ENCODE data around the gene TSHZ2.
"Not testable (repeated sequence)": the region's sequence is repeated elsewhere in the genome, so short reads cannot be mapped to it uniquely, and the experiment has no call there.

Gene TSHZ2

DNA sequence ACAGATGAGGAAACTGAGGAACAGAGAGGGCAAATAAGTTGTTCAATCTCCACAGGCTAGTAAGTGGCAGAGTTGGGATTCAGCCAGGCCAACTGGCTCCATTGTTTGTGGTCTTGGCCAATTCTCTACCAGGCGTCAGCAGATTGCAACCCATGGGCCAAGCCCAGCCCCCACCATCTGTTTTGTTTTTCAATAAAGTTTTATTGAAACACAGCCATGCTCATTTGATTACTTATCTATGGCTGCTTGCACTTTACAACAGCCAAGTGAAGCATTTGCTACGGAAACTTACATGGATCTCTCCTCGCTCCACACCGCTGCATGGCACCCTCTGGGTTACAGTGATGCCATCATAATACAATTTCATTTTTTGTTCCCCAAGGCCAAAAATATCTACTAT lies 530.7 kb downstream of the TSHZ2 start:
- H3K4me1 Mint-ChIP-seq: no peaks in the 10 kb centered on the region
- H3K4me3 Mint-ChIP-seq: no peak overlapping the region
- H3K36me3 Mint-ChIP-seq: peaks cover 1% of the 10 kb centered on the region
- no peaks in the 10 kb centered on the region for H3K27me3 Mint-ChIP-seq
- no peaks in the 10 kb centered on the region for H3K9me3 Mint-ChIP-seq
- no peak overlapping the region for H3K27ac Mint-ChIP-seq

DNA sequence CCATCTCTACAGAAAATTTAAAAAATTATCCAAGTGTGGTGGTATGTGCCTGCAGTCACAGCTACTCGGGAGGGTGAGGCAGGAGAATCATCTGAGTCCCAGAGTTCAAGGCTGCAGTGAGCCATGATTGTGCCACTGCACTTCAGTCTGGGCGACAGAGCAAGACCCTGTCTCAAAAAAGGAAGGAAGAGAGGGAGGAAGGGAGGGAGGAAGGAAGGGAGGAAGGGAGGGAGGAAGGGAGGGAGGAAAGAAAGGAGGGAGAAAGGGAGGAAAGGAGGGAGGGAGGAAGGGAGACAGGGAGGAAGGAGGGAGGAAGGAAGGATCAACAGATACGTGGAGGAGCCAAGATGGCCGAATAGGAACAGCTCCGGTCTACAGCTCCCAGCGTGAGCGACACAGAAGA lies 531.4 kb downstream of the TSHZ2 start:
- no peaks in the 10 kb centered on the region for H3K9me3 Mint-ChIP-seq
- no peaks in the 10 kb centered on the region for H3K4me1 Mint-ChIP-seq
- no peaks in the 10 kb centered on the region for H3K36me3 Mint-ChIP-seq
- H3K27ac Mint-ChIP-seq: no peak overlapping the region
- no peak overlapping the region for H3K4me3 Mint-ChIP-seq
- H3K27me3 Mint-ChIP-seq: no peaks in the 10 kb centered on the region

DNA sequence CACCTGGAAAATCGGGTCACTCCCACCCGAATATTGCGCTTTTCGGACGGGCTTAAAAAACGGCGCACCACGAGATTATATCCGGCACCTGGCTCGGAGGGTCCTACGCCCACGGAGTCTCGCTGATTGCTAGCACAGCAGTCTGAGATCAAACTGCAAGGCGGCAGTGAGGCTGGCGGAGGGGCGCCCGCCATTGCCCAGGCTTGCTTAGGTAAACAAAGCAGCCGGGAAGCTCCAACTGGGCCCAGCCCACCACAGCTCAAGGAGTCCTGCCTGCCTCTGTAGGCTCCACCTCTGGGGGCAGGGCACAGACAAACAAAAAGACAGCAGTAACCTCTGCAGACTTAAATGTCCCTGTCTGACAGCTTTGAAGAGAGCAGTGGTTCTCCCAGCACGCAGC lies 531.9 kb downstream of the TSHZ2 start:
- not testable (repeated sequence) for H3K27me3 Mint-ChIP-seq, H3K9me3 Mint-ChIP-seq, H3K4me1 Mint-ChIP-seq, H3K27ac Mint-ChIP-seq, H3K4me3 Mint-ChIP-seq, H3K36me3 Mint-ChIP-seq

DNA sequence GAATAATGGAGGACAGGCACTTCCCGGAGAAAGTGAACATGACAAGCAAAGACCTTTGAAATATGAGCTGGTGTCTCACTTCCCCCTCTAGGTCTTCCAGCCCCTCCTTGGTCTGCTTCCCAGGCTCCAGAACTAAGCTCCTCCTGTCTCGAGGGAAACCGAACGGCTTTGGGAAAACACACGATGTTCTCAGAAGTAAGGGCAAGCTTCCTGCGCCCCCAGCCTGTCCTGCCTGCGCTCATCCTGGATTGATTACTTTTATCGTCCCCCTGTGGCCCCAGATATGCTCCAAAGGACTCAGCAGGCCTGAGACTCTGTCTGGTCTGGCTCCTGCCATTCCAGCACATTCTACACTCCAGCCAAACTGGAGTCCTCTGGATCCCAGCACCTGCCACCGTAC lies 538.1 kb downstream of the TSHZ2 start:
- Mint-ChIP-seq H3K4me3 (no peak overlapping the region), H3K27ac (no peak overlapping the region), H3K9me3 (no peaks in the 10 kb centered on the region), H3K27me3 (no peaks in the 10 kb centered on the region), H3K36me3 (no peaks in the 10 kb centered on the region), H3K4me1 (no peaks in the 10 kb centered on the region)

DNA sequence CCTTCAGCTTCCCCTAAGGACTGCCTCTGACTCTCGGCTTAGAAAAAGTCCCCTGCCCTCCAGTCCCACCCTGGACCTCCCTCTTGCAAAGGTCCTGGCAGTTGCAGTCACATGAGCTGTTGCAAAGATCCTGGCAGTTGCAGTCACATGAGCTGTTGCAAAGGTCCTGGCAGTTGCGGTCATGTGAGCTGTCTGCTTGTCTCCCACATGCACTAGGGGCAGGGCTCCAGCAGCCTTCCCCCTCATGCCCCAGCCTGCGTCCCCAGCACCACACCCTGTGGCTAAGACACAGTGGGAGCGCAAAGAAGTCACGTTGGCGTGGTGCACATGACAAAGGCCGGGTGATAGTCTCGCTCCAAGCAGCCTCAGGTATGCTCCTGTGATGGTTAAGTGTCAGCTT lies 538.5 kb downstream of the TSHZ2 start:
- Mint-ChIP-seq H3K9me3 (no peaks in the 10 kb centered on the region), H3K27me3 (no peaks in the 10 kb centered on the region), H3K4me1 (no peaks in the 10 kb centered on the region), H3K27ac (no peak overlapping the region), H3K4me3 (no peak overlapping the region), H3K36me3 (no peaks in the 10 kb centered on the region)

- no peak overlapping the region for H3K27ac Mint-ChIP-seq
- H3K27me3 Mint-ChIP-seq: no peaks in the 10 kb centered on the region
Measured at GRCh38 chr20:53512076-53512475, 539.9 kb downstream of the TSHZ2 start.

DNA sequence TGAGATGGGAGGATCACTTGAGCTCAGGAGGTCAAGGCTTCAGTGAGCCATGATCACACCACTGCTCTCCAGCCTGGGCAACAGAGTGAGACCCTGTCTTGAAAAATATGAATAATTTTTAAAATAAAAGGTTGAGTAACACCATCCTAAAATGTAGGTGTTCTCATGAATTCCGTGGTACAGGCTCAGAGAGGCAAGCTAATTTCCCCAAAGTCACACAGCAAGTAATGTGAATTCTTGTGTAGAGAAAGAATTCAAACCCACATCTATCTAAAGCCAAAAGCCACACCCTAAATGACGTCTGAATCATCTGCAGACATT lies 541.0 kb downstream of the TSHZ2 start:
- no peaks in the 10 kb centered on the region for H3K27me3 Mint-ChIP-seq
- no peaks in the 10 kb centered on the region for H3K36me3 Mint-ChIP-seq
- H3K4me3 Mint-ChIP-seq: no peak overlapping the region
- H3K27ac Mint-ChIP-seq: no peak overlapping the region
- no peaks in the 10 kb centered on the region for H3K4me1 Mint-ChIP-seq
- H3K9me3 Mint-ChIP-seq: no peaks in the 10 kb centered on the region

More at GRCh38 chr20:53512076-53512475, 539.9 kb downstream of the TSHZ2 start:
- Mint-ChIP-seq H3K36me3 (no peaks in the 10 kb centered on the region), H3K4me1 (no peaks in the 10 kb centered on the region), H3K4me3 (no peak overlapping the region), H3K9me3 (no peaks in the 10 kb centered on the region)

DNA sequence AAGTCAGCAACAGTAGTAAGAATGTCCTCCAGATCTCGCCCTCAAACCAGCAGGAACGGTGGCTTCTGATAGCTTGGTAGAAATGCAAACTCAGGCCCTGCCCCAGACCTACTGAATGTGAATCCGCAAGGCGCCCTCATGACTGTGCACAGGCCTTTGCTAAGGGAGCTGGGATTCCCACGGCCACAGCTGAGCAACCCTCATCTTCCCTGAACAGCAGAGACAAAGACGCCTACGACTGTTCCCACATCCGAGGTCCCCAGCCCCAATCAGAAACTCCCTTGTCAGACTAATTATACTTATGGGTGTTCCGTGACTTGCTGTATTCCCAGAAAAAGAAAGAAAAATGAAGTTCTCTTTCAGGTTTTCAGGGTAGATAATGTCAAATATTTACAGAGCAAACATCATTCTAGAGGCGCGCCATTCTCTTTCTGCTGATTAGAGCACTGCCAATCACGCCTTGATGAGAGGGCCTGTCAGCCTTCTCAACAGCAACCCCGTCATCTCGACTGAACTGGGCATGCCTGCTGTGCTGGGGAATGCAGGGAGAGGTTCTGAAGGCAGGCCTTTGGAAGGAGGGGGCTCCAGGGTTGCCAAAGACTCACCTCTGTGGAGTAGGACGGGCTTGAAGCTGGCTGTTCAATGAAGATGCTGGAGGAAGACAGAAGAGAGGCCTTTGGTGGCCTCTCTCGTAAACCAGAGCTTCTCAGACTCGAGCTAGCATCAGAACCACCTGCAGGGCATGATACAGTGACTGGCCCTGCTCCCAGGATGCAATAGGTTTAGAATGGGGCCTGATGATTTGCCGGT lies 541.5 kb downstream of the TSHZ2 start:
- Mint-ChIP-seq H3K36me3 (no peaks in the 10 kb centered on the region), H3K4me1 (no peaks in the 10 kb centered on the region), H3K27ac (no peak overlapping the region), H3K27me3 (no peaks in the 10 kb centered on the region), H3K4me3 (no peak overlapping the region), H3K9me3 (no peaks in the 10 kb centered on the region)

GRCh38 chr20:53515749-53516148 lies 543.6 kb downstream of the TSHZ2 start:
- no peak overlapping the region for H3K4me3 Mint-ChIP-seq
- H3K27ac Mint-ChIP-seq: no peak overlapping the region
- H3K27me3 Mint-ChIP-seq: no peaks in the 10 kb centered on the region
- H3K4me1 Mint-ChIP-seq: no peaks in the 10 kb centered on the region
- H3K9me3 Mint-ChIP-seq: no peaks in the 10 kb centered on the region
- H3K36me3 Mint-ChIP-seq: no peaks in the 10 kb centered on the region

GRCh38 chr20:53517146-53517545 lies 545.0 kb downstream of the TSHZ2 start:
- no peak overlapping the region for H3K4me3 Mint-ChIP-seq
- H3K27ac Mint-ChIP-seq: no peak overlapping the region
- H3K9me3 Mint-ChIP-seq: no peaks in the 10 kb centered on the region
- H3K36me3 Mint-ChIP-seq: no peaks in the 10 kb centered on the region
- no peaks in the 10 kb centered on the region for H3K27me3 Mint-ChIP-seq
- H3K4me1 Mint-ChIP-seq: no peaks in the 10 kb centered on the region

GRCh38 chr20:53521421-53521820 lies 549.3 kb downstream of the TSHZ2 start:
- not testable (repeated sequence) for H3K4me3 Mint-ChIP-seq, H3K27me3 Mint-ChIP-seq, H3K27ac Mint-ChIP-seq, H3K36me3 Mint-ChIP-seq, H3K9me3 Mint-ChIP-seq, H3K4me1 Mint-ChIP-seq

GRCh38 chr20:53522026-53522425 lies 549.9 kb downstream of the TSHZ2 start:
- Mint-ChIP-seq H3K36me3 (no peaks in the 10 kb centered on the region), H3K4me1 (no peaks in the 10 kb centered on the region), H3K4me3 (no peak overlapping the region), H3K9me3 (no peaks in the 10 kb centered on the region), H3K27me3 (no peaks in the 10 kb centered on the region), H3K27ac (no peak overlapping the region)

DNA sequence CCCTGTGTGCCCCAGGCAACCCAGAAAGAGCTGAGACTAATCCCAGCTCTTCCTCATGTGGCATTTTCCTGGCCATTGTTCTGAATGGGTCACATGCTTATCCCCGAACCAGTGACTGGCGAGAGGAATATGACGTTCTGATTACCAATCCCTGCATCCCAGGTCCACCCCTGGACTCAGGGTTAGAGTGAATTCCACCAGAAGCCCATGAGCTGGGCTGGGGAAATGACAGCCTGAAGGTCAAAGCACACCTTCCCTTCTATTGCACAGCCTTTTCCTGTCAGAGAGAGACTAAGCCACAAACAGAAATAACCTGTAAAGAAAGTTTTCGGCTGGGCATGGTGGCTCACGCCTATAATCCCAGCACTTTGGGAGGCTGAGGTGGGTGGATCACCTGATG lies 550.5 kb downstream of the TSHZ2 start:
- no peak overlapping the region for H3K4me3 Mint-ChIP-seq
- no peak overlapping the region for H3K27ac Mint-ChIP-seq
- H3K27me3 Mint-ChIP-seq: no peaks in the 10 kb centered on the region
- H3K9me3 Mint-ChIP-seq: no peaks in the 10 kb centered on the region
- H3K36me3 Mint-ChIP-seq: no peaks in the 10 kb centered on the region
- H3K4me1 Mint-ChIP-seq: no peaks in the 10 kb centered on the region

DNA sequence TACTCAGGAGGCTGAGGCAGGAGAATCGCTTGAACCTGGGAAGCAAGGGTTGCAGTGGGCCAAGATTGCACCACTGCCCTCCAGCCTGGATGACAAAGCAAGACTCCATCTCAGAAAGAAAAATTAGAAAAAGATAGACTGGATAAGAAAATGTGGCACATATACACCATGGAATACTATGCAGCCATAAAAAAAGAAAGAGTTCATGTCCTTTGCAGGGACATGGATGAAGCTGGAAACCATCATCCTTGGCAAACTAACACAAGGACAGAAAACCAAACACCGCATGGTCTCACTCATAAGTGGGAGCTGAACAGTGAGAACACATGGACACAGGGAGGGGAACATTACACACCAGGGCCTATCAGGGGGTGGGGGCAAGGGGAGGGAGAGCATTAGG lies 551.5 kb downstream of the TSHZ2 start:
- H3K4me1 Mint-ChIP-seq, H3K4me3 Mint-ChIP-seq, H3K27me3 Mint-ChIP-seq, H3K9me3 Mint-ChIP-seq, H3K27ac Mint-ChIP-seq, H3K36me3 Mint-ChIP-seq: not testable (repeated sequence)

DNA sequence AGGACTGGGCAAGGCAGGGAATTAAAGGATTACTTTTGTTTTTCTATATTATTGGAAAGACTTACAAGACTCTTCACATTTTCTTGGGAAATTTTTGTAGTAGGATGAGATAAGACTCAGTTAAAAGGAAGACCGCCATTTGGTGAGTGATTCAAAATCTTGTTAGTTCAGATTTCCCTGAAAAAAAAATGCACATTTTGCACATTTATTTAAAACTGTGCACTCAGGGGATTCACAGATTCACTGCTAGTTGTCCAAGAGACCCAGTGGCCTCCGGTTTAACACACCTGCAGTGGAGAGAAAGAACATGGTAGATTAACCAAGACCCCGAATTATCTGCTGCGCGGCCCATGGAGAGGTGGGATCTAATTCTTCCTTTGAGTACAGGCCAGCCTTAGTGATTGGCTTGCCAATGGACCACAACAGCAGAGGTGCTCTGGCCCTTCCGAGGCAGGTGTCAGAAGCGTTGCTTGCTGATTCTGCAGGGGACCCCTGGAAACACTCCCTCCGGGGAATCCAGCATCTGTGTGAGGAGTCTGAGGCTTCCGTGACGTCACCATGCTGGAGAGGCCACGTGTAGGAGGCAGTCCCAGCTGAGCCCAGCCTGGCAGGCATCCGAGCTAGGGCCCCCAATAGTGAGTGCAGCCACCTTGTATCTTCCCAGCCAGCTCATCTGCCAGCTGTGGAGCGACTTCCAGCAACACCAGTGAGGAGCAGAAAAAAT lies 552.6 kb downstream of the TSHZ2 start:
- Mint-ChIP-seq H3K9me3 (no peaks in the 10 kb centered on the region), H3K27me3 (no peaks in the 10 kb centered on the region), H3K4me1 (no peaks in the 10 kb centered on the region), H3K36me3 (peaks cover 2% of the 10 kb centered on the region), H3K4me3 (no peak overlapping the region), H3K27ac (no peak overlapping the region)

GRCh38 chr20:53527196-53527595 lies 555.0 kb downstream of the TSHZ2 start:
- Mint-ChIP-seq H3K36me3 (peaks cover 2% of the 10 kb centered on the region), H3K27me3 (no peaks in the 10 kb centered on the region), H3K9me3 (no peaks in the 10 kb centered on the region), H3K4me1 (no peaks in the 10 kb centered on the region), H3K4me3 (no peak overlapping the region), H3K27ac (no peak overlapping the region)

GRCh38 chr20:53529658-53530057 lies 557.5 kb downstream of the TSHZ2 start:
- Mint-ChIP-seq H3K9me3 (no peaks in the 10 kb centered on the region), H3K4me1 (no peaks in the 10 kb centered on the region), H3K36me3 (peaks cover 2% of the 10 kb centered on the region), H3K27ac (no peak overlapping the region), H3K27me3 (no peaks in the 10 kb centered on the region), H3K4me3 (no peak overlapping the region)

Data from activated naive CD4-positive, alpha-beta T cell treated with anti-CD3 and anti-CD28 coated beads, Interleukin-2, amount 50 U/mL, for 24 hours (primary cell).